Ammon's horn (tissue), 1 donor: ENCODE measurements around the gene SPHK2.
"Not testable (repeated sequence)": the region's sequence is repeated elsewhere in the genome, so short reads cannot be mapped to it uniquely, and the experiment has no call there.

Source experiments
- DNase-seq: peaks from one replicate; pipeline ENCODE4 v3.0.0-alpha.2; 2016; ENCODE audit warnings: low spot score

The SPHK2 gene

DNA sequence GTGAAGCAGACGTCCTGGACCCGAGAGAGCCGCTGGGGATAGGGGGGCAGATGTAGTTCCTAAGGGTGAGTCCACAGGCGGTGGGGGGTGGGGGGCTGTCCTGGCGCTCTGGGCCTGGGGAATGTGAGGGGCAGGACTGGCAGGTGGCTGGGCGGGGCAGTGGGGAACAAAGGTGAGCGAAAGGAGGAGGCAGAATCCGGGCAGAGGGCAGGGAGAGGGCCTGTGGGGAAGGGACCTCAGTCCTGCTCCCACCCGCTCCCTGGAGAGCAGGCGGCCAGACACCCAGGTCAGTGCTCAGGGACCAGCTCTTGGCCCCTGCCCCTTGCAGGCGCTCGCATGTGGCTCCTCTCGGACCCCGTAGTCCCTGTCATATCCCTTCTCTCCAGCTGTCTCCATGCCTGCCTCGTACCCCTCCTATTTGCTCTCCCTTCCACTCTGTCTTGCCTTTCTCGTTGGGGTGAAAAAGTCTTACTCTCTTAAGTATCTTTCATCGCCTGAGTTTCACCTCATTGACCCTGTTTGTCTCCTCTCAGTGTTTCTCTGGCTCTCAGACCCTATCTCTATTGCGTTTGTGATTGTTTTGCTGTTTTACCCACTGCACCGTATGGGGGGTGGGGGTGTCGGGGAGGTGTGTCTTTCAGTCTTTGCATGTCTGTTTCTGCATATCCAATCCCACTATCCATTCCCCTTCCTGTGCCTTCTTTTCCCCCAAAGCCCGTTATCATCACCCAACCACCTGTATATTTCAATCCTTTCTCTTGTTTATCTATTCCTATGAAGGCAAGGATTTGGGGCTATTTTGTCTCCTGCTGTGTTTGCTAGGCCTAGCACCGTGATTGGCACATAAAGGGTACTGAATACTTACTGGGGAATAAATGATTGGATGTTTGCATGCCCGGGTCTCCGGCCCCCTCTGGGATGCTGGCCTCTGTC lies 5.8 kb downstream of the SPHK2 start:
- no peak for DNase-seq

DNA sequence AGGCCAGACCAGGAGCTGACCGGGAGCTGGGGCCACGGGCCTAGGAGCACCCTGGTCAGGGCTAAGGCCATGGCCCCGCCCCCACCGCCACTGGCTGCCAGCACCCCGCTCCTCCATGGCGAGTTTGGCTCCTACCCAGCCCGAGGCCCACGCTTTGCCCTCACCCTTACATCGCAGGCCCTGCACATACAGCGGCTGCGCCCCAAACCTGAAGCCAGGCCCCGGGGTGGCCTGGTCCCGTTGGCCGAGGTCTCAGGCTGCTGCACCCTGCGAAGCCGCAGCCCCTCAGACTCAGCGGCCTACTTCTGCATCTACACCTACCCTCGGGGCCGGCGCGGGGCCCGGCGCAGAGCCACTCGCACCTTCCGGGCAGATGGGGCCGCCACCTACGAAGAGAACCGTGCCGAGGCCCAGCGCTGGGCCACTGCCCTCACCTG lies 6.6 kb downstream of the SPHK2 start:
- DNase-seq = no peak

DNA sequence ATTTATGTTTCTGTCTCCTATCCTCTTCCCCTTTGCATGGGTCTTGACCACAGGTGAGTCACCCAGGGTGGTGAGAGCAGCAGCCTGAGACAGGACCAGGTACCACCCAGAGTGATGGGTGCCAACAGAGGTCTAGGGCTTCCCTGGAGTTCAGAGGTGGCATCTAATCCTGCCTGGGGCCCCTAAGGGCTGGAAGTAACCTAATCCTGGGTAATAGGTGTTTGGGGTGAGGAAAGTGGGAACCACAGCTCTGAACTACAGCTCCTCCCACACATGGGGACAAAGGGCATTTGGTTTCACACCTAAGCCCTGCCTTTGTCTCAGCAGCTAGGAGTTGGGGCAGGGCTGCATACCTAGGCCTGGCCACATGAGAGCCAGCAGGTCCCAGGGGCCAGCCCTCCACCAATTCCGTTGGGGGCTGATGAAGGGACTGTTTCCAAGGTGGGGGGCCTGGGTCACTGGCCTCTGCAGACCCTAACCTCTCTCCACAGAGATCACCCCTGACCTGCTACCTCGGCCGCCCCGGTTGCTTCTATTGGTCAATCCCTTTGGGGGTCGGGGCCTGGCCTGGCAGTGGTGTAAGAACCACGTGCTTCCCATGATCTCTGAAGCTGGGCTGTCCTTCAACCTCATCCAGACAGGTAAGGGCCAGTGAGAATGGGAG lies 8.0 kb downstream of the SPHK2 start:
- DNase-seq = no peak

DNA sequence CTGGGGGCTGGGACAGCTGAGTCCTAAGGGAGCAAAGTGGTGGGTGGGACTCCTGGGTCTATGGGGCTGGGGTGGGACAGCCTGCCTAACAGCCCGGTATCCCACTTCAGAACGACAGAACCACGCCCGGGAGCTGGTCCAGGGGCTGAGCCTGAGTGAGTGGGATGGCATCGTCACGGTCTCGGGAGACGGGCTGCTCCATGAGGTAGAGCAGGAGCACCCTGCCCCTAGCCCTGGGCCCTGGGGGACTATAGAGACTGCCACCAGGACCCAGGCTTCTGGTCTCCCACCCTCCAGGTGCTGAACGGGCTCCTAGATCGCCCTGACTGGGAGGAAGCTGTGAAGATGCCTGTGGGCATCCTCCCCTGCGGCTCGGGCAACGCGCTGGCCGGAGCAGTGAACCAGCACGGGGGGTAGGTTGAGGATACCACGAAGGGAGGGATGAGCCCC lies 8.6 kb downstream of the SPHK2 start:
- DNase-seq = no peak

- no peak for DNase-seq
These were observed 9.4 kb downstream of the SPHK2 start for GRCh38 chr19:48628486-48629296.

DNA sequence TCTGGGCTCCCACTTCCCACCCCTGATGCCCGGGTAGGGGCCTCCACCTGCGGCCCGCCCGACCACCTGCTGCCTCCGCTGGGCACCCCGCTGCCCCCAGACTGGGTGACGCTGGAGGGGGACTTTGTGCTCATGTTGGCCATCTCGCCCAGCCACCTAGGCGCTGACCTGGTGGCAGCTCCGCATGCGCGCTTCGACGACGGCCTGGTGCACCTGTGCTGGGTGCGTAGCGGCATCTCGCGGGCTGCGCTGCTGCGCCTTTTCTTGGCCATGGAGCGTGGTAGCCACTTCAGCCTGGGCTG lies 9.9 kb downstream of the SPHK2 start:
- no peak for DNase-seq

DNA sequence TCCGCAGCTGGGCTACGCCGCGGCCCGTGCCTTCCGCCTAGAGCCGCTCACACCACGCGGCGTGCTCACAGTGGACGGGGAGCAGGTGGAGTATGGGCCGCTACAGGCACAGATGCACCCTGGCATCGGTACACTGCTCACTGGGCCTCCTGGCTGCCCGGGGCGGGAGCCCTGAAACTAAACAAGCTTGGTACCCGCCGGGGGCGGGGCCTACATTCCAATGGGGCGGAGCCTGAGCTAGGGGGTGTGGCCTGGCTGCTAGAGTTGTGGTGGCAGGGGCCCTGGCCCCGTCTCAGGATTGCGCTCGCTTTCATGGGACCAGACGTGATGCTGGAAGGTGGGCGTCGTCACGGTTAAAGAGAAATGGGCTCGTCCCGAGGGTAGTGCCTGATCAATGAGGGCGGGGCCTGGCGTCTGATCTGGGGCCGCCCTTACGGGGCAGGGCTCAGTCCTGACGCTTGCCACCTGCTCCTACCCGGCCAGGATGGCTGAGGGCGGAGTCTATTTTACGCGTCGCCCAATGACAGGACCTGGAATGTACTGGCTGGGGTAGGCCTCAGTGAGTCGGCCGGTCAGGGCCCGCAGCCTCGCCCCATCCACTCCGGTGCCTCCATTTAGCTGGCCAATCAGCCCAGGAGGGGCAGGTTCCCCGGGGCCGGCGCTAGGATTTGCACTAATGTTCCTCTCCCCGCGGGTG lies 10.4 kb downstream of the SPHK2 start:
- DNase-seq = no peak

DNA sequence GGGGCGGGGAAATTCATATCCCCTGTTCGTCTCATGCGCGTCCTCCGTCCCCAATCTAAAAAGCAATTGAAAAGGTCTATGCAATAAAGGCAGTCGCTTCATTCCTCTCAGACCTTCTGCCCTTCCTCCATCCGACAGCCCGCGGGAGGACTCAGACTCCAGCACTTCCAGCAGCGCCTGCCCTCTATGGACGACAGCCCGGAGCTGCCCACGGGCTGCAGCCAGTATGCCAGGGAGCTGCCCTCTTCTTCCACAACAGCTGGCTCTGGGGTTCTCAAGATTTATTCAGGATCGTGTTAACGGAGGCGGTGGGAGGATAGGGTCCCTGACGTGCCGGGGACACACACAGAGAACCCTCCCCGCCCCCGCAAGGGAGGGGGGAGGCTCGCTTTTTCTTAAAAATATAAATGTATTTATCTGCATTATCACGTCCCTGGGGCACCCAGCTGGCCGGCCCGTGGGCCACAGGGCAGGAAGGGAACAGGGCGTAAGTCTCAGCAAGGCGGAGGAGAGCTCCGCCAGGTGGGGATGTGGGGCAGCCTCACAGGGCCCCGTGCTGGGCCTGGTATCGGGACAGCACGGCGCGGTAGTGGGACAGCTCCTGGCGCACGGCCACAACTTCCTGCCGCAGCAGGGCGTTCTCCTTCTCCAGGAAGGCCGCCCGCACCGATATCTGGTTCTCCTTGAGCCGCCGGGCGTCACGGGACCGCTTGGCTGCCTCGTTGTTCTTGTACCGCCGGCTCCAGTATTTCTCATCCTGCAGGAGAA lies 11.2 kb downstream of the SPHK2 start:
- DNase-seq = no peak

DNA sequence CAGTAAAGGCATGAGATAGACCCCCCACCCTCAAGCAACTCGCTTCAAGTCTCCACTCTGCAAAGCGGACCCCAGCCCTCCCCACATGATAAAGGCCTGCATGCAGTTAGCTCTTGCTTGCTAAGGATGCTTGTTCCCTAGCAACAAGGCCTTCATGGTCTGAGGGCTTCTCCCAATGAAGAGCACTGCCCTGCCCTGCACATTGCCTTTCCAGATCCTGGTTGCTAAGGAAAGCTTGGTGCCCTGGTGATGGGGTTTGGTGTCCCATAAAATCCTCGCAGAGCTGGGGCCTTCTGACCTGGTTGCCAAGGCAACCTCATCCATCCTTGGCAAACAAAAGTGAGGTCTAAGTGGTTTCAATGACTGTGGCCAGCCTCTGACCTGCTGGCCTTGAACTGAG lies 11.9 kb downstream of the SPHK2 start:
- DNase-seq = no peak

- not testable (repeated sequence) for DNase-seq
These were observed 13.0 kb downstream of the SPHK2 start for GRCh38 chr19:48632286-48632685.

DNA sequence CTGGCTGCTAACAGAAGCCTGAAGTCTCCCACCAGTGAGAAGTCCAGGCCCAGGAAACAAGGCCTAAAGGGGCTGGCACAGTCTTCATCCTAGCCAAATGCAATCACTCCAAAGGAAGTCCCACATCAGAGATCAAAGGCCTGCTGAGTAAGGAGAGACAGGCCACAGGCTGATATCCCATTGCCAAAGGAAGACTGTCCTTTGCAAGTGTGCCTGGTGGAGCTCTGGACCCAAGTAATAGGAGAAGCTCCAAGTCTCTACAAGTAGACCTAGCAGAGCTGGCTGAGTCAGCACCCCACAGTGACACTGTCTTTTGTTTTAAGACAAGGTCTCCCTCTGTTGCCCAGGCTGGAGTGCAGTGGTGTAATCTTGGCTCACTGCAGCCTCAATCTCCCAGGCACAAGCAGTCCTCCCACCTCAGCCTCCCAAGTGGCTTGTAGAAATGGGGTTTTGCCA lies 13.4 kb downstream of the SPHK2 start:
- DNase-seq = no peak

GRCh38 chr19:48633148-48634035 lies 14.1 kb downstream of the SPHK2 start:
- no peak for DNase-seq

DNA sequence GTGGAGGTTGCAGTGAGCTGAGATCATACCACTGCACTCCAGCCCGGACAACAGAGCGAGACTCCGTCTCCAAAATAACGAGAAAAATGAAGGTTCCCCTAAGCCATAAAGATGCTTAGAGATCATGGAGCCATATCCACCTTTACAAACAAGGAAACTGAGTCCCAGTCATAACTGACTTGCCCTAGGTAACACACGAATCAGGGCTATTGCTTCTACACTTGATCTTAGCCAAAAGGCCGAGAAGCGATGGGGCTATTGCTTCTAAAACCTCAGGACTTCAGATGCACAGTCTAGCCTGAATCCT lies 14.7 kb downstream of the SPHK2 start:
- DNase-seq = no peak

DNA sequence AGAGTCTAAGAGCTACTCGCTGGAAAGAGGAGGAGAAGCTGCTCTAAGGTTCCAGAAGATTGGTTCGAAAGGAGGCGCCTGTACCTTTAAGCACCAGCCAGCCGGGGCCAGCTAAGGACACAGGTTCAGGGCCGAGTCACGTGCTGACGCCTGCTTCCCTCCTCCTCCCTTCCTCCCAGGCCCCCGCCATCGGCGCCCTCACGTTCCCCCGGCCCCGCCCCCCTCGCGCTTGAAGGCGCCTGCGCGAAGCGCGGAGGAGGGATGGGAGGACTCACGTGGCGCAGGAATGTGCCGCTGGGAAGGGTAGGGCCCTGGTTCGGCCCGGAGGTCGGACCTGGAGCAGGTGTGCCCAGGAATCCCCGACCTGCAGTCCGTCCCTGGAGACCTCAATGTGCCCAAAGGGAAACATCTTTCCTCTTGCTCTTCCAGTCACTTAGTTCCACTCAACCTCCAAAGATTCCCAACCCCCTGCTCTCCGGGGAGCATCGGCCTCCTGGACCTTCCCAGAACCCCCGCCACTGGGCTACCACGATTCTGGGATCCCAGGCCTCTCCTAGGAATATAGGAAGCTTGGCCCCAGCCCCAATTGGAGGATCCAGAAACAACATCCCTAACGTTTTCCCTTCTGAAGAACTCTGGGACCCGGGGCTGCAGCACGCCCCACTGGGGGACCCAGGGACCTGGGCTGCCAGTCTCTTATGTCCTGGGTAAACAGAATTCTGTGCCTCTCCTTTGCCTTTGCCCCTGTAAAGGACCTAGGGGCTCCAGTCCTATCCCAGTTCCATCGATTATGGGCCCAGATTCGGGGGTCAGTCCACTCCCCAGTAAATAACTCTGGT lies 15.3 kb downstream of the SPHK2 start:
- peak; percentile 97 for DNase-seq

DNA sequence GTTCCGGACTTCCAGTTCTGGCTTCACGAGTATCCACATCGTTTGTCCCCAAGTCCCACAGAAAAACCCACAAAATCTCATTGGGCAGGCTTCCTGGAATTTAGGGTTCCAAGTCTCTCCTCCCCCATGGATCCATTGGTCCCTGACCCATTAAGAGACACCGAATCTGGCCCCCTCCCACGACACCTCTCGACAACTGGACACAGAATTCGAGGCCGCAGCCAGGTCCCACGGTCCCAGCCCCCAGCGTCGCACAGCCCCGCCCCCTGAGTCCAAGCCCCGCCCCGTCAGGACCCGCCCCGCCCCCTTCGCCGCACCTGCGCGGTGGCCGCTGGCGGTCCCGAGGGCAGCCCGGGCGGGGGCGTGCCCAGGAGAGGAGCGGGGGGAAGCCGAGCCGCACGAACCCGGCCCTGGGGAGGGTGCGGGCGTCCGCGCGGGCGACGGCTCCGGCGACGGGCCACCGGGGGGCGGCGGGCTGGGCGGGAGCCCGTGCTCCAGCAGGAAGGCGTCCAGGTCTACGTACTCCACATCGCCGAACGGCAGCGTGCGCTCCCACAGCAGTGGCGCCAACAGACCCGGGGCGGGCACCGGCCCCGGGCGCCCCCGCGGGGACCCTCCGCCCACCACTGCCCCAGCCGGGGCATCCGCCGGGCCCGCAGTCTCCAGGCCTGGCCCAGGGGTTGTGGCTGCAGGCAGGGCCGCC lies 16.1 kb downstream of the SPHK2 start:
- peak; percentile 65 for DNase-seq

DNA sequence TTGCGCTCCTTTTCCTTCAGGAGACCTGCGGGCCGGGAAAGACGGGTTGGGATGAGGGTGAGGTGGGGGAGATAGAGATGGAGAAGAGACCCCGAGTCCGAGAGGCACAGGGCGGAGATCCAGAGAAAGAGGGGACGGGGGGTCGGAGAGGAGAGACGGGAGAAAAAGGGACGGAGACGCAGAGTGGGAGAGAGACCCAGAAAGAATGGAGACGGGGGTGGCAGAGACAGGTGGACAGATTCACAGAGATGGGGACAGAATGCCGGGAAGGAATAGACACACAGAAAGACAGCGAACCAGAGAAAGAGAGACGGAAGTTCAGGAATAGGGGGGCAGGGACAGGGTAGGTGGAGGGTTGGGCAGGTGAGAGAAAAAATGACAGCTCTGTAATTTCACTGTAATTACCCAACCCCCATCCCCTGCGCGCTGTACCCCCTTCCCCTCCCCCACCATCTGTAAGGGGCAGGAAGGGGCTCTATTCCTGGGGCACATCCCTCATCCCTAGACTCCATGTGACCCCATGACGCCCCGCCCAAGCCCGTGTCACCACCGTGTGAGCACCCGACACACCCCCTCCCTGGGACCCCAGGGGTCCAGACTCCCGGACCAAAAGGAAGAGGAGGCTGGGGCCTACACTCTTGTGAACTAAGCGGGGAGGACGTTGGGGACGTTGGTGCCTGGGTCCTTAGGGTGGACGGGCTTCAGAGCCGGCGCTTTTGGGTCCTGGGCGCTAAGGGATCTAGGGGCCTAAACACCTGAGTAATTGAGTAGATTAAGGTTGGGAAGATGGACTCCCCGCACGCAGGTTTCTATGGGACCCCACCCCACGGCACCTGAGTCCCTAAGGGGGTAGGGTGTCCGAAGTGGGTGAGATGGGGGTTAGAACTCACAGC lies 16.9 kb downstream of the SPHK2 start:
- no peak for DNase-seq

DNA sequence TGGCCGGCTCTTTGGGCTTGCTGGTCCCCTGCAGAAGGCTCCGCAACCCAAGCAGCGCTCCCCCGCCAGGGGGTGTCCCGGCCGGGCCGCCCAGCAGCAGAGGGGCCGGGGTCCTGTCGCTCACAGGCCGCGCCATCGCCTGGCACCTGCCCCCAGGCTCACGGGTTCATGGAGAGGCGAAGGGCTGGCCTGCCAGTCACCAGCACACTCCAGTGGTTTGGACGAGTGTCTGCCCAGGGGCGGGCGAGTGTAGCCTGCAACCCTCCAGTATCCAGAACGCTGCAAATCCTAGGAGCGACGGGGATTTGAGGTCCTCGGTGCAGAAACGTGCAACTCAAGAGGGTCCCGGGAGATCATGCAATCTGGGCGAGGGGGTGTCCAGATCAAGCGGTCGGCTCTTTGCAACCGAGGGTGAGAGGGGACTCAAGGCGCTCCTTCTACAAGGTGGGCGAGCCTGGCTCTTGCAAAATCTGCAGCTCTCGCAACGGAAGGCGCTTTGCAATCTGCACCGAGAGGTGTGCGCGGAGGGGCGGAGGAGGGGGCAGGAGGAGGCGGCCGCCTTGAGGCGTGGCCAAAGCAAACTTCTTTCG lies 17.6 kb downstream of the SPHK2 start, which contains the start of gene DBP:
TSS of gene DBP (minus strand) at position 521 of the 590 bp plus-strand sequence. CDS start at position 136, 385 bp downstream.
- DNase-seq = peak; percentile 65
